Neural cell (in vitro differentiated cells): ENCODE data around the gene TMEM59L. TPM values are rescaled to one million over a fixed set of nuclear protein-coding genes. Genes with fewer than 3 reads are reported as not detected.

Source experiments
- polyA plus RNA-seq: library from polyadenylated mRNA; depleted of rRNA; stranded (reverse); fragments of >200 nt; gene quantifications from 2 replicates; pipeline ENCODE4 v1.2.3, GENCODE V29; 2014
- small RNA-seq, 3 experiments: library from RNA; depleted of rRNA; stranded (forward); fragments of <200 nt; gene quantifications; one replicate each; pipeline ENCODE3, GENCODE V24; 2012

Gene TMEM59L
- polyA plus RNA-seq, 1 donor from 2014 or later = 138 TPM

Small RNAs within 50 kb of the gene (small RNA-seq; reads per million reads assigned to genes)
- 0 reads per million in 3 experiments for gene RN7SL155P

Other genes starting within 250 kb of the TMEM59L start
- gene GDF15, start 226.7 kb upstream of the TMEM59L start, polyA plus RNA-seq = 1.6 TPM in 1 of 2 replicates, not detected in the other
- gene LRRC25, start 215.2 kb upstream of the TMEM59L start, polyA plus RNA-seq = not detected in 2 replicates
- gene SSBP4, start 193.5 kb upstream of the TMEM59L start, polyA plus RNA-seq = 148 and 166 TPM in 2 replicates
- 123 and 164 TPM in 2 replicates for gene ISYNA1, start 174.7 kb upstream of the TMEM59L start, polyA plus RNA-seq
- gene ELL, start 90.8 kb upstream of the TMEM59L start, polyA plus RNA-seq = 7.2 and 8.8 TPM in 2 replicates
- gene FKBP8, start 69.3 kb upstream of the TMEM59L start, polyA plus RNA-seq = 183 and 205 TPM in 2 replicates
- gene KXD1, start 55.0 kb upstream of the TMEM59L start, polyA plus RNA-seq = 55.8 and 78.1 TPM in 2 replicates
- 709 and 765 TPM in 2 replicates for gene UBA52, start 41.0 kb upstream of the TMEM59L start, polyA plus RNA-seq
- gene REX1BD, start 24.1 kb upstream of the TMEM59L start, polyA plus RNA-seq = 214 and 277 TPM in 2 replicates
- 3.3 and 14.2 TPM in 2 replicates for gene CRLF1, start 6.1 kb upstream of the TMEM59L start, polyA plus RNA-seq
- 4.7 and 8.0 TPM in 2 replicates for gene KLHL26, start 24.2 kb downstream of the TMEM59L start, polyA plus RNA-seq
- gene CRTC1, start 70.8 kb downstream of the TMEM59L start, polyA plus RNA-seq = 10.4 and 14.4 TPM in 2 replicates
- gene COMP, start 178.4 kb downstream of the TMEM59L start, polyA plus RNA-seq = not detected in 2 replicates
- 39.3 and 44.8 TPM in 2 replicates for gene UPF1, start 219.1 kb downstream of the TMEM59L start, polyA plus RNA-seq